GM12872 (cell line): ENCODE data around the gene NUDT12.

ENCODE experiments used
- CTCF ChIP-seq: IDR thresholded peaks from 3 replicates; pipeline ENCODE4 v1.5.1; 2011; ENCODE audit warnings: low read depth, mild to moderate bottlenecking, low read length, moderate library complexity; ENCODE audit not compliant: insufficient read depth

NUDT12 gene

GRCh38 chr5:103562453-103563157, at the start of gene NUDT12:
Gene NUDT12 (minus strand): TSS chr5:103562789. CDS start chr5:103560248, 2,541 bp downstream.
- TF ChIP-seq CTCF = no peak

GRCh38 chr5:103607346-103607745, 44.8 kb upstream of the NUDT12 start:
- no peak for TF ChIP-seq CTCF

GRCh38 chr5:103605277-103605676, 42.7 kb upstream of the NUDT12 start:
- TF ChIP-seq CTCF = no peak

- no peak for TF ChIP-seq CTCF
Observed at GRCh38 chr5:103602438-103602837, 39.8 kb upstream of the NUDT12 start.

GRCh38 chr5:103601314-103601713, 38.7 kb upstream of the NUDT12 start:
- no peak for TF ChIP-seq CTCF

- no peak for TF ChIP-seq CTCF
Observed at GRCh38 chr5:103600086-103600485, 37.5 kb upstream of the NUDT12 start.

- TF ChIP-seq CTCF = no peak
Observed at GRCh38 chr5:103598997-103599566, 36.5 kb upstream of the NUDT12 start.
